Left lung (tissue), 10 donors: ENCODE results near the gene GRPEL2. TPM values are rescaled to one million over a fixed set of nuclear protein-coding genes. Genes with fewer than 3 reads are reported as not detected.

Experiments
- ATAC-seq: fragments of 200-7000 bp; cut with Tn5 transposase; one replicate; pipeline ENCODE4 v1.9.1; 2020; ENCODE audit warnings: moderate library complexity
- DNase-seq, 4 donors: peaks; one replicate each; pipeline ENCODE4 v3.0.0-alpha.2; 2013 to 2020
- H3K27ac ChIP-seq, 2 donors: fragments of 200-600 bp; sonication (generic) in 1 of 2; one replicate each; pipeline versions ENCODE4 v1.5.0 to v1.8.0; 2020 to 2021
- H3K27me3 ChIP-seq, 2 donors: fragments of 200-600 bp; sonication (generic) in 1 of 2; one replicate each; pipeline versions ENCODE4 v1.5.0 to v1.8.0; 2020 to 2021
- H3K36me3 ChIP-seq, 2 donors: fragments of 200-600 bp; sonication (generic) in 1 of 2; one replicate each; pipeline versions ENCODE4 v1.5.0 to v1.8.0; 2020 to 2021
- H3K4me1 ChIP-seq, 2 donors: fragments of 200-600 bp; one replicate each; pipeline ENCODE4 v1.8.0; 2021
- H3K4me3 ChIP-seq, 2 donors: fragments of 200-600 bp; sonication (generic) in 1 of 2; one replicate each; pipeline versions ENCODE4 v1.5.0 to v1.8.0; 2020 to 2021; ENCODE audit warnings: mild to moderate bottlenecking in 1 of 2
- H3K9me3 ChIP-seq, 2 donors: fragments of 200-600 bp; sonication (generic) in 1 of 2; one replicate each; pipeline versions ENCODE4 v1.5.0 to v1.8.0; 2020 to 2021
- CTCF ChIP-seq, 2 donors: fragments of 200-600 bp; sonication (generic) in 1 of 2; IDR thresholded peaks; one replicate each; pipeline versions ENCODE4 v1.5.0 to v1.8.0; 2021; ENCODE audit warnings: antibody characterized with exemption in 2 of 2
- intact Hi-C, 2 donors: fragments of 100-400 bp; cut with DNase I; formaldehyde crosslinking; loops; one replicate each; pipeline versions ENCODE4 v1.11.2 to v1.14.2; 2022
- polyA plus RNA-seq, 6 donors: library from polyadenylated mRNA; unstranded; fragments of 120-200 nt; gene quantifications; one replicate each; pipeline ENCODE4 v1.2.1, GENCODE V29; 2013; ENCODE audit not compliant: insufficient read length in 6 of 6
- total RNA-seq, 2 donors: library from RNA; stranded (reverse); fragmentation: NEBNext Ultra II Directional; extraction: Animal tissue kit (Norgen Biotek cat#: 25700); gene quantifications; one replicate each; pipeline ENCODE4 v1.2.1, GENCODE V29; 2021
- donor health status: DM: no; HTN: yes; CAD: no.
- donor health status: DM: no; HTN: no; CAD: no.

The GRPEL2 gene
- total and polyA plus RNA-seq, 8 donors, result 12.3 to 25.1 (median 24.2) TPM

- peaks cover 0 to 8% of the 10 kb centered on the region in 2 donors for H3K4me1 ChIP-seq
- no peaks in the 10 kb centered on the region for H3K27me3 ChIP-seq
- DNase-seq, result no peak
- no peak for ATAC-seq
- no peaks in the 10 kb centered on the region for H3K36me3 ChIP-seq
- H3K4me3 ChIP-seq, result no peak overlapping the region
- intact Hi-C loops, result loop anchor here in 1 of 2 donors (5.0 kb wide), 2 partner anchors 58 to 192 kb away; no protein-coding TSS in a partner anchor
- no peaks in the 10 kb centered on the region for H3K9me3 ChIP-seq
- no peak overlapping the region for H3K27ac ChIP-seq
- no peak for TF ChIP-seq CTCF (IDR thresholded peaks at IDR 0.05)
Observed at GRCh38 chr5:149374801-149375200, 29.5 kb downstream of the GRPEL2 start.

- ATAC-seq (no peak), DNase-seq (no peak)
- no peaks in the 10 kb centered on the region for H3K9me3 ChIP-seq
- TF ChIP-seq CTCF (IDR thresholded peaks at IDR 0.05), result no peak
- peaks cover 0 to 8% of the 10 kb centered on the region in 2 donors for H3K4me1 ChIP-seq
- no peaks in the 10 kb centered on the region for H3K36me3 ChIP-seq
- H3K27ac ChIP-seq, result no peak overlapping the region
- H3K27me3 ChIP-seq, result no peaks in the 10 kb centered on the region
- intact Hi-C loops, result no loop called here
- no peak overlapping the region for H3K4me3 ChIP-seq
Observed at GRCh38 chr5:149375434-149375833, 30.1 kb downstream of the GRPEL2 start.

- Histone ChIP-seq H3K9me3 (no peaks in the 10 kb centered on the region), H3K4me3 (no peak overlapping the region), H3K4me1 (peaks cover 0 to 1% of the 10 kb centered on the region in 2 donors), H3K36me3 (no peaks in the 10 kb centered on the region), H3K27me3 (no peaks in the 10 kb centered on the region), H3K27ac (no peak overlapping the region)
- intact Hi-C loops, result no loop called here
- TF ChIP-seq CTCF (IDR thresholded peaks at IDR 0.05), result no peak
- DNase-seq (no peak), ATAC-seq (no peak)
Observed at GRCh38 chr5:149376104-149376503, 30.8 kb downstream of the GRPEL2 start.

GRCh38 chr5:149376711-149377447 lies 31.6 kb downstream of the GRPEL2 start:
- no peak for ATAC-seq
- Histone ChIP-seq H3K9me3 (no peaks in the 10 kb centered on the region), H3K36me3 (no peaks in the 10 kb centered on the region), H3K4me1 (peaks cover 0 to 5% of the 10 kb centered on the region in 2 donors), H3K4me3 (no peak overlapping the region), H3K27me3 (no peaks in the 10 kb centered on the region), H3K27ac (no peak overlapping the region)
- intact Hi-C loops, result no loop called here
- DNase-seq, result no peak
- TF ChIP-seq CTCF (IDR thresholded peaks at IDR 0.05), result no peak

GRCh38 chr5:149378241-149378820 lies 33.0 kb downstream of the GRPEL2 start:
- Histone ChIP-seq H3K27me3 (no peaks in the 10 kb centered on the region), H3K4me1 (peaks cover 14 to 15% of the 10 kb centered on the region in 2 donors), H3K36me3 (no peaks in the 10 kb centered on the region), H3K27ac (no peak overlapping the region), H3K9me3 (no peaks in the 10 kb centered on the region), H3K4me3 (no peak overlapping the region)
- no peak for TF ChIP-seq CTCF (IDR thresholded peaks at IDR 0.05)
- no peak for ATAC-seq
- intact Hi-C loops, result no loop called here
- DNase-seq, result no peak
